K562 (cell line): ENCODE data around the gene AMIGO3. TPM values are rescaled to one million over a fixed set of nuclear protein-coding genes. Genes with fewer than 3 reads are reported as not detected.

Source experiments
- CAMTA2 ChIP-seq: fragments of 250-450 bp; sonication (Bioruptor Pico); conservative IDR thresholded peaks from 2 replicates; pipeline ENCODE4 v1.5.1; 2022
- CTCFL ChIP-seq: IDR thresholded peaks from 2 replicates; pipeline ENCODE4 v1.6.1; 2011; ENCODE audit warnings: borderline replicate concordance, low read depth, mild to moderate bottlenecking, moderate library complexity, low read length; ENCODE audit not compliant: insufficient read depth, poor library complexity, severe bottlenecking
- CUX1 ChIP-seq: fragments of 200-800 bp; sonication (Bioruptor generic); IDR thresholded peaks from 2 replicates; pipeline ENCODE4 v1.6.1; 2016; ENCODE audit warnings: missing genetic modification characterization, missing compliant biosample characterization
- ZNF23 ChIP-seq: fragments of 250-450 bp; sonication (Bioruptor Pico); IDR thresholded peaks from 2 replicates; pipeline ENCODE4 v1.4.0; 2020; ENCODE audit warnings: mild to moderate bottlenecking
- polyA plus RNA-seq, 8 experiments: library from polyadenylated mRNA; depleted of rRNA in 4 of 8; stranded (reverse) in 5 of 8; unstranded in 3 of 8; fragments of >200 nt; fragmentation: Nextera tagmentation in 2 of 8; fragmentation: Illumina TruSeq in 1 of 8; extraction: Ambion mirVana in 2 of 8; extraction: Trizol in 1 of 8; gene quantifications; 2 replicates each; pipeline versions ENCODE4 v1.2.1 to v1.2.3, GENCODE V29; 2011 to 2014; ENCODE audit warnings: inconsistent platforms in 1 of 8, missing spikeins in 1 of 8
- total RNA-seq, 7 experiments: library from RNA; depleted of rRNA in 6 of 7; stranded (reverse); fragments of >200 nt in 6 of 7; fragmentation: Illumina TruSeq in 2 of 7; extraction: Trizol in 2 of 7; gene quantifications; 2 replicates each; pipeline versions ENCODE4 v1.2.1 to v1.2.3, GENCODE V29; 2011 to 2021; ENCODE audit warnings: low replicate concordance in 1 of 7

AMIGO3 gene
- total and polyA plus RNA-seq, 9 of the 15 experiments (the other 6 are each of a cell fraction or from before 2014, with no cell fraction given), result 0.13 to 2.8 (median 0.44) TPM; not detected in 4

GRCh38 chr3:49711489-49711888, 8.0 kb downstream of the AMIGO3 start (continued):
- no peak for TF ChIP-seq CUX1 (CRISPR knock-in tag)
- no peak for TF ChIP-seq CAMTA2 (CRISPR knock-in tag)
- TF ChIP-seq CTCFL, result no peak
- no peak for TF ChIP-seq ZNF23 (CRISPR knock-in tag)
